Measurements from ENCODE around the gene SENP6. TPM values are rescaled to one million over a fixed set of nuclear protein-coding genes. Genes with fewer than 3 reads are reported as not detected.
"Not testable (repeated sequence)": the region's sequence is repeated elsewhere in the genome, so short reads cannot be mapped to it uniquely, and the experiment has no call there.

The SENP6 gene, protein sequence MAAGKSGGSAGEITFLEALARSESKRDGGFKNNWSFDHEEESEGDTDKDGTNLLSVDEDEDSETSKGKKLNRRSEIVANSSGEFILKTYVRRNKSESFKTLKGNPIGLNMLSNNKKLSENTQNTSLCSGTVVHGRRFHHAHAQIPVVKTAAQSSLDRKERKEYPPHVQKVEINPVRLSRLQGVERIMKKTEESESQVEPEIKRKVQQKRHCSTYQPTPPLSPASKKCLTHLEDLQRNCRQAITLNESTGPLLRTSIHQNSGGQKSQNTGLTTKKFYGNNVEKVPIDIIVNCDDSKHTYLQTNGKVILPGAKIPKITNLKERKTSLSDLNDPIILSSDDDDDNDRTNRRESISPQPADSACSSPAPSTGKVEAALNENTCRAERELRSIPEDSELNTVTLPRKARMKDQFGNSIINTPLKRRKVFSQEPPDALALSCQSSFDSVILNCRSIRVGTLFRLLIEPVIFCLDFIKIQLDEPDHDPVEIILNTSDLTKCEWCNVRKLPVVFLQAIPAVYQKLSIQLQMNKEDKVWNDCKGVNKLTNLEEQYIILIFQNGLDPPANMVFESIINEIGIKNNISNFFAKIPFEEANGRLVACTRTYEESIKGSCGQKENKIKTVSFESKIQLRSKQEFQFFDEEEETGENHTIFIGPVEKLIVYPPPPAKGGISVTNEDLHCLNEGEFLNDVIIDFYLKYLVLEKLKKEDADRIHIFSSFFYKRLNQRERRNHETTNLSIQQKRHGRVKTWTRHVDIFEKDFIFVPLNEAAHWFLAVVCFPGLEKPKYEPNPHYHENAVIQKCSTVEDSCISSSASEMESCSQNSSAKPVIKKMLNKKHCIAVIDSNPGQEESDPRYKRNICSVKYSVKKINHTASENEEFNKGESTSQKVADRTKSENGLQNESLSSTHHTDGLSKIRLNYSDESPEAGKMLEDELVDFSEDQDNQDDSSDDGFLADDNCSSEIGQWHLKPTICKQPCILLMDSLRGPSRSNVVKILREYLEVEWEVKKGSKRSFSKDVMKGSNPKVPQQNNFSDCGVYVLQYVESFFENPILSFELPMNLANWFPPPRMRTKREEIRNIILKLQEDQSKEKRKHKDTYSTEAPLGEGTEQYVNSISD
- total RNA-seq (347 TPM), polyA plus RNA-seq (44.2 TPM)

GRCh38 chr6:75601304-75602245 lies at the start of gene SENP6:
SENP6 (plus strand) TSS chr6:75601880; CDS start chr6:75602525, 645 bp downstream.
- Histone ChIP-seq H3K36me3 (ENCODE audit: insufficient read depth) (no peaks in the 10 kb centered on the region), H3K4me1 (ENCODE audit: insufficient read depth) (no peaks in the 10 kb centered on the region), H3K27ac (ENCODE audit: low read depth) (peak within 1 kb of the TSS; percentile 100), H3K4me3 (ENCODE audit: low read depth, low read length) (peak within 1 kb of the TSS; percentile 73)
- under 1% methylated on average over 76 of the region's 76 CpGs for WGBS
- no peak for DNase-seq (ENCODE audit: extremely low spot score)

GRCh38 chr6:75556240-75556639 lies 45.4 kb upstream of the SENP6 start:
- H3K36me3 ChIP-seq (ENCODE audit: insufficient read depth): no peaks in the 10 kb centered on the region

DNA sequence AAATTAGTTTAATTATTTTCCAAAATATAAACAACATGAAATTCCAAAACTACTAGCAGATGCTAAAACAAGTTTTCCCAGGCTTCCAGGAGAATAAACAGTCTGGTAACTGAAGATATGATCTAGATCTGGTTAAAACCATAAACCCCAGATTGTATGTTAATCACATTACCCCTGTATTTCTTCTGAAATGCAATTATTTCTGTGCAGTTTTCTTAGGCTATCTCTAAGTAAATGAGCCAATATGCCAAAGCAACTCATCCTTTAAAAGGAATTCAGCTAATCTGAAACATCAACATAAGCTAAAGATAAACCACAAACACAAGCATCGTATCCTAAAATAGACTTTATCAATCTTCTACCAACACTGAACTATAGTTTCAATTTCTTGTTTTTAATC lies 44.6 kb upstream of the SENP6 start:
- Histone ChIP-seq H3K36me3 (ENCODE audit: insufficient read depth) (no peaks in the 10 kb centered on the region), H3K4me1 (ENCODE audit: insufficient read depth) (no peaks in the 10 kb centered on the region), H3K27ac (ENCODE audit: low read depth) (no peak overlapping the region), H3K4me3 (ENCODE audit: low read depth, low read length) (no peak overlapping the region)
- WGBS: 71% methylated on average over 1 of the region's 1 CpG
- no peak for DNase-seq (ENCODE audit: extremely low spot score)

More at GRCh38 chr6:75556240-75556639, 45.4 kb upstream of the SENP6 start:
- 49% methylated on average over 5 of the region's 5 CpGs for WGBS
- H3K27ac ChIP-seq (ENCODE audit: low read depth): no peak overlapping the region
- no peak overlapping the region for H3K4me3 ChIP-seq (ENCODE audit: low read depth, low read length)
- DNase-seq (ENCODE audit: extremely low spot score): no peak
- no peaks in the 10 kb centered on the region for H3K4me1 ChIP-seq (ENCODE audit: insufficient read depth)

GRCh38 chr6:75563032-75563431 lies 38.6 kb upstream of the SENP6 start:
- no peaks in the 10 kb centered on the region for H3K4me1 ChIP-seq (ENCODE audit: insufficient read depth)
- 91% methylated on average over 1 of the region's 1 CpG for WGBS
- no peak overlapping the region for H3K4me3 ChIP-seq (ENCODE audit: low read depth, low read length)
- no peak overlapping the region for H3K27ac ChIP-seq (ENCODE audit: low read depth)
- H3K36me3 ChIP-seq (ENCODE audit: insufficient read depth): no peaks in the 10 kb centered on the region
- no peak for DNase-seq (ENCODE audit: extremely low spot score)

- no peaks in the 10 kb centered on the region for H3K4me1 ChIP-seq (ENCODE audit: insufficient read depth)
- 91% methylated on average over 2 of the region's 2 CpGs for WGBS
- no peak for DNase-seq (ENCODE audit: extremely low spot score)
- H3K4me3 ChIP-seq (ENCODE audit: low read depth, low read length): no peak overlapping the region
- H3K27ac ChIP-seq (ENCODE audit: low read depth): no peak overlapping the region
- no peaks in the 10 kb centered on the region for H3K36me3 ChIP-seq (ENCODE audit: insufficient read depth)
Observed at GRCh38 chr6:75566137-75566767, 35.4 kb upstream of the SENP6 start.

DNA sequence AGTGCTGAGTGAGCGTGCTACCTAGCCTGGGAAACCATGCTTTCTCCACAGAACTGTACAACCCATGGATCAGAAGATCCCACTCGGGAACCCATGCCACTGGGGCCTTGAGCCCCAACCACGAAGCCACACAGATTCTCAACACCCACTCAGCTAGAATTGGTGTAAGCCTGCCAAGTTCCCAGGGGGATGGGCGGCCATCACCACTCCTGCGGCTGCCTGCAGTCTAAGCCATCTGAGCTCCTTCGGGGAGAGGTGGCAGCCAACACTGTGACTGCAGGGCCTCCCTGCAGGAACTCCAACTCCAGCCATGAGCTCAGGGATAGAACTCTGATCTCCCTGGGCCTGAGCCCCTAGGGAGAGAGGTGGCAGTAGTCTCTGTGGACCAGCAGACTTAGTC lies 33.6 kb upstream of the SENP6 start:
- no peak overlapping the region for H3K27ac ChIP-seq (ENCODE audit: low read depth)
- WGBS: 91% methylated on average over 6 of the region's 6 CpGs
- DNase-seq (ENCODE audit: extremely low spot score): no peak

GRCh38 chr6:75568965-75569364 lies 32.7 kb upstream of the SENP6 start:
- WGBS: 65% methylated on average over 3 of the region's 3 CpGs
- no peak for DNase-seq (ENCODE audit: extremely low spot score)
- Histone ChIP-seq H3K4me3 (ENCODE audit: low read depth, low read length) (no peak overlapping the region), H3K36me3 (ENCODE audit: insufficient read depth) (no peaks in the 10 kb centered on the region), H3K4me1 (ENCODE audit: insufficient read depth) (no peaks in the 10 kb centered on the region), H3K27ac (ENCODE audit: low read depth) (no peak overlapping the region)

More for the DNA sequence above, 33.6 kb upstream of the SENP6 start:
- Histone ChIP-seq H3K4me3 (ENCODE audit: low read depth, low read length) (no peak overlapping the region), H3K36me3 (ENCODE audit: insufficient read depth) (no peaks in the 10 kb centered on the region), H3K4me1 (ENCODE audit: insufficient read depth) (no peaks in the 10 kb centered on the region)

GRCh38 chr6:75570671-75571070 lies 31.0 kb upstream of the SENP6 start:
- WGBS: 93% methylated on average over 6 of the region's 6 CpGs
- not testable (repeated sequence) for H3K4me3 ChIP-seq (ENCODE audit: low read depth, low read length); H3K36me3 ChIP-seq (ENCODE audit: insufficient read depth); H3K4me1 ChIP-seq (ENCODE audit: insufficient read depth); DNase-seq (ENCODE audit: extremely low spot score); H3K27ac ChIP-seq (ENCODE audit: low read depth)

DNA sequence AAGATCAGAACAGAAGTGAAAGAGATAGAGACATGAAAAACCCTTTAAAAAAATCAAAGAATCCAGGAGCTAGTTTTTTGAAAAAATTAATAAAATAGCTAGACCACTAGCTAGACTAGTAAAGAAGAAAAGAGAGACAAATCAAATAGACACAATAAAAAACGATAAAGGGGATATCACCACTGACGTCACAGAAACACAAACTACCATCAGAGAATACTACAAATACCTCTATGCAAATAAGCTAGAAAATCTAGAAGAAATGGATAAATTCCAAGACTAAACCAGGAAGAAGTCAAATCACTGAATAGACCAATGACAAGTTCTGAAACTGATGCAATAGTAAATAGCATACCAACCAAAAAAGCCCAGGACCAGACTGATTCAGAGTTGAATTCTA lies 29.6 kb upstream of the SENP6 start:
- no peak overlapping the region for H3K27ac ChIP-seq (ENCODE audit: low read depth)
- no peaks in the 10 kb centered on the region for H3K36me3 ChIP-seq (ENCODE audit: insufficient read depth)
- 89% methylated on average over 2 of the region's 2 CpGs for WGBS
- H3K4me1 ChIP-seq (ENCODE audit: insufficient read depth): no peaks in the 10 kb centered on the region
- no peak overlapping the region for H3K4me3 ChIP-seq (ENCODE audit: low read depth, low read length)
- DNase-seq (ENCODE audit: extremely low spot score): no peak

DNA sequence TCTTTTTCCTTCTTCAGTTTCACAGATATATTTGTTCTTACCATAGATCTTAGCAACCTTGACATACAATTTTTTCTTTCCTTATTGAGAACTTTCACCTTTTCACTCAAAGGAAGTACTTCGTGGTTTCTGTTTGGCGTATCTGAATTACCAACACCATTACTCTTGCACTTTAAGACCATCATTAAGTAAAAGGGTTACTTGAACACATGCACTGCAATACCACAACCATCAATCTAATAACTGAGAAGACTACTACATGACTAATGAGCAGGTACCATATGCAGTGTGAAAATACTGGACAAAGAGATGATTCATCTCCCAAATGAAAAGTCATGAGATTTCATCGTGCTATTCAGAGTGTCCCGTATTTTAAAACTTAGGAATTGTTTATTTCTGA lies 21.7 kb upstream of the SENP6 start:
- Histone ChIP-seq H3K4me3 (ENCODE audit: low read depth, low read length) (no peak overlapping the region), H3K4me1 (ENCODE audit: insufficient read depth) (no peaks in the 10 kb centered on the region), H3K27ac (ENCODE audit: low read depth) (no peak overlapping the region), H3K36me3 (ENCODE audit: insufficient read depth) (no peaks in the 10 kb centered on the region)
- DNase-seq (ENCODE audit: extremely low spot score): no peak
- 92% methylated on average over 4 of the region's 4 CpGs for WGBS

GRCh38 chr6:75581231-75581630 lies 20.4 kb upstream of the SENP6 start:
- Histone ChIP-seq H3K27ac (ENCODE audit: low read depth) (no peak overlapping the region), H3K4me3 (ENCODE audit: low read depth, low read length) (no peak overlapping the region), H3K36me3 (ENCODE audit: insufficient read depth) (no peaks in the 10 kb centered on the region), H3K4me1 (ENCODE audit: insufficient read depth) (no peaks in the 10 kb centered on the region)
- DNase-seq (ENCODE audit: extremely low spot score): no peak
- WGBS: 74% methylated on average over 1 of the region's 1 CpG

GRCh38 chr6:75584552-75584951 lies 17.1 kb upstream of the SENP6 start:
- 67% methylated on average over 2 of the region's 2 CpGs for WGBS

More at GRCh38 chr6:75584552-75584951, 17.1 kb upstream of the SENP6 start:
- H3K27ac ChIP-seq (ENCODE audit: low read depth); H3K36me3 ChIP-seq (ENCODE audit: insufficient read depth); H3K4me3 ChIP-seq (ENCODE audit: low read depth, low read length); H3K4me1 ChIP-seq (ENCODE audit: insufficient read depth); DNase-seq (ENCODE audit: extremely low spot score): not testable (repeated sequence)
